Brain microvascular endothelial cell (primary cell): ENCODE data around the gene ENPP7.

ENCODE experiments used
- DNase-seq: peaks from one replicate; pipeline ENCODE4 v3.0.0-alpha.2; 2020
- H3K27ac ChIP-seq: fragments of 250-450 bp; sonication (Bioruptor Pico); 2 replicates; pipeline ENCODE4 v1.5.1; 2020; ENCODE audit warnings: mild to moderate bottlenecking, moderate library complexity
- H3K27me3 ChIP-seq: fragments of 250-450 bp; sonication (Bioruptor Pico); replicated peaks from 2 replicates; pipeline ENCODE4 v1.5.1; 2020; ENCODE audit warnings: mild to moderate bottlenecking
- H3K36me3 ChIP-seq: fragments of 250-450 bp; sonication (Bioruptor Pico); replicated peaks from 2 replicates; pipeline ENCODE4 v1.5.1; 2020; ENCODE audit warnings: mild to moderate bottlenecking
- H3K4me3 ChIP-seq: 2 replicates; pipeline ENCODE4 v1.5.1; 2011; ENCODE audit warnings: low read depth, mild to moderate bottlenecking, control low read depth, low read length, moderate library complexity
- in situ Hi-C: cut with HindIII; loops from 2 replicates; pipeline ENCODE4 v1.10.0; 2017; ENCODE audit warnings: low sequenced_read_pairs, low pct_ligation_motif_present
- TF ChIP-seq, protein P1 (sequence below): IDR thresholded peaks from 2 replicates; pipeline ENCODE4 v1.5.1; 2011; ENCODE audit warnings: low read depth, mild to moderate bottlenecking, moderate library complexity, low read length, control low read depth, inconsistent platforms; ENCODE audit errors: missing control alignments

The ENPP7 gene

DNA sequence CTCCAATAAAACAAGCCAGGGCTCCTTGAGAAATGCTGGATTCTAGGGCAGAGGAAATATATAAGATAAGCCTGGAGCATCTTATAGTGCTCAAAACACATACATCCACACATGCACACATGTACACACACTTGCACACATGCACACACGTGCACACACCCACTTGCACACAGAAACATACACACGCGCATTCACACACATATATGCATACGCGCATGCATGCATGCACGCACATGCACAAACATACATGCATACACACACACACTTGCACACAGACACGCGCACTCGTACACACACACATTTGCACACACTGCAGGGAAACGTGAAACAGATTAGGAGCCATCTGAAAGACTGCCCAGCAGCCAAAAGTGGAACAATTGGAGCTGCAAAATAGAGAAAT, 8.0 kb upstream of the ENPP7 start:
- H3K27ac ChIP-seq: no peak overlapping the region
- in situ Hi-C loops: no loop called here
- no peak for DNase-seq

DNA sequence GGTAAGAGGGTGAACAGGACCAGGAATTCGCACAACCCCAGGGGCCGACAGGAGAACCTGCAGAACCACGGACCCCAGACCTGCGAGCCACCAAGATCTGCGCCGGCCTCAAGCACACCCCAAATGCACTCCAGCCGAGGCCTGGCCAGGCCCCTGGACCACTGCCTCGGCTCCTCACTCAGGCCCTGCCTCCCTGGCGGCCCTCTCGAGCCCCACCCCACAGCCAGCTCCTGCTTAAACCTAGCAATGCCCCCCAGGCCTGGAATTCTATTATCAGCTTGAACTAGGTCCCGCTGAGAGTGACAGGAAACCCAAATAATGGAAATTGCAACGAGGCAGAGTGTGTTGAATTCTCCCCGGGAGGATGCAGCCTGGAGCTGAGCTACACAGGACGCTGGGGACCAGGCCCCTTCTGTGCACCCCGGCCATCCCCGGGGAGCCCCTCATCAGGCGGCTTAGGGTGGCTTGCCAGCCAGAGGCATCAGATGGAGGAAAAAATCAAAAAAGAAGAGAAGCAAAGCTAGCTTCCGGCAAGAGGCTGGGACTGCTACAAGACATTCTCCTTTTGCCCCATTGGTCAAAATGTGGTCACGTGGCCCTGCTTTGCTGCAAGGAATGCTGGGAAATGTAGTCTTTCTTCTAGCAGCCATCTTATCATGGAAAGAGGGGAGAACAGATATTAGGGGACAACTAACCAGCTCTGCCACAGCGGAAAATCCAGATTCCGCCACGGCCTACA, 2.4 kb upstream of the ENPP7 start:
- Histone ChIP-seq H3K36me3 (no peaks in the 10 kb centered on the region), H3K4me3 (peak overlapping the region; percentile 37), H3K27me3 (no peaks in the 10 kb centered on the region), H3K27ac (no peak overlapping the region)
- DNase-seq: peak; percentile 91
- TF ChIP-seq, protein P1, sequence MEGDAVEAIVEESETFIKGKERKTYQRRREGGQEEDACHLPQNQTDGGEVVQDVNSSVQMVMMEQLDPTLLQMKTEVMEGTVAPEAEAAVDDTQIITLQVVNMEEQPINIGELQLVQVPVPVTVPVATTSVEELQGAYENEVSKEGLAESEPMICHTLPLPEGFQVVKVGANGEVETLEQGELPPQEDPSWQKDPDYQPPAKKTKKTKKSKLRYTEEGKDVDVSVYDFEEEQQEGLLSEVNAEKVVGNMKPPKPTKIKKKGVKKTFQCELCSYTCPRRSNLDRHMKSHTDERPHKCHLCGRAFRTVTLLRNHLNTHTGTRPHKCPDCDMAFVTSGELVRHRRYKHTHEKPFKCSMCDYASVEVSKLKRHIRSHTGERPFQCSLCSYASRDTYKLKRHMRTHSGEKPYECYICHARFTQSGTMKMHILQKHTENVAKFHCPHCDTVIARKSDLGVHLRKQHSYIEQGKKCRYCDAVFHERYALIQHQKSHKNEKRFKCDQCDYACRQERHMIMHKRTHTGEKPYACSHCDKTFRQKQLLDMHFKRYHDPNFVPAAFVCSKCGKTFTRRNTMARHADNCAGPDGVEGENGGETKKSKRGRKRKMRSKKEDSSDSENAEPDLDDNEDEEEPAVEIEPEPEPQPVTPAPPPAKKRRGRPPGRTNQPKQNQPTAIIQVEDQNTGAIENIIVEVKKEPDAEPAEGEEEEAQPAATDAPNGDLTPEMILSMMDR: no peak
- in situ Hi-C loops: no loop called here

More for the DNA sequence above, 8.0 kb upstream of the ENPP7 start:
- H3K36me3 ChIP-seq: no peaks in the 10 kb centered on the region
- TF ChIP-seq, protein P1: no peak
- no peak overlapping the region for H3K4me3 ChIP-seq
- H3K27me3 ChIP-seq: no peaks in the 10 kb centered on the region

- no peak overlapping the region for H3K27ac ChIP-seq
- no peak for DNase-seq
- H3K4me3 ChIP-seq: no peak overlapping the region
- no peaks in the 10 kb centered on the region for H3K27me3 ChIP-seq
- H3K36me3 ChIP-seq: no peaks in the 10 kb centered on the region
- in situ Hi-C loops: no loop called here
- TF ChIP-seq, protein P1: no peak
Measured at GRCh38 chr17:79728908-79729471, 1.8 kb upstream of the ENPP7 start.

DNA sequence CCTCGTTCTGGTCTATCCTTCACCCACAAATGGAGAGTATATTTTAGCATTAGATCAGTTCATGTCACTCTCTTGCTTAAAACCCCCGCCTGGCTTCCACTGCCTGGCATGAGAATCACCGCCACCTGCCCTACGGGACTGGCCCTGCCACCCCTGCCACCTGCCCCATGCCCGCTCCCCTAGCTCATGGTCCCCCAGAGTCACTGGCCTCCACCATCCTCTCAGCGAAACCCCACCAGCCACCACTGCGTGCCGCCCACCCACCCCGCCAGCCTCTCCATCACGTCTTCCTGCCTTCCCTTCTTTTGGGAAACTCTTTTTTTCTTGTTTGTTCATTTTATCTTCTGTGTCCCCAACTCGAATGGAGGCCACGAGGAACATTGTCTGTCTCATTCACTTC, 982 bp upstream of the ENPP7 start:
- Histone ChIP-seq H3K27ac (no peak overlapping the region), H3K27me3 (no peaks in the 10 kb centered on the region), H3K4me3 (no peak overlapping the region), H3K36me3 (no peaks in the 10 kb centered on the region)
- TF ChIP-seq, protein P1: no peak
- DNase-seq: no peak
- in situ Hi-C loops: no loop called here

GRCh38 chr17:79730437-79730768, 340 bp upstream of the ENPP7 start:
- no peaks in the 10 kb centered on the region for H3K27me3 ChIP-seq
- no peak overlapping the region for H3K4me3 ChIP-seq
- TF ChIP-seq, protein P1: no peak
- H3K27ac ChIP-seq: no peak overlapping the region
- no peak for DNase-seq
- in situ Hi-C loops: no loop called here
- no peaks in the 10 kb centered on the region for H3K36me3 ChIP-seq

DNA sequence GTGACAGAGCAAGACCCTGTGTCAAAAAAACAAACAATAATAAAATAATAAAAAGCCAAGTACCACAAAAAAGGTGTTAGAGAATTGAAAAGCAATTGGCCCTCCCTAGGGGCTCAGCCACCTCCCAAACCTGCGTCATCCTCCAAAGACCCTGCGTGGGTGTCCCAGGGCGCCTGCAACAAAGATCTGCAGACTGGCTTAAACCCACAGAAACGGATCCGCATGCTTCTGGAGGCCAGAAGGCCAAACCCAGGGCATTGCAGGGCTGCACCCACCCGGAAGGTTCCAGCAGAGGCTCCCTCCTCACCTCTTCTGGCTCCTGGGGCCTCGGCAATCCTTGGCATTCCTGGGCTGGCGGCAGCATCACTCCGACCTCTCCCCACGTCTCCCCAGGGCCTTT, 1.5 kb downstream of the ENPP7 start:
- Histone ChIP-seq H3K4me3 (no peak overlapping the region), H3K27me3 (no peaks in the 10 kb centered on the region), H3K36me3 (no peaks in the 10 kb centered on the region), H3K27ac (no peak overlapping the region)
- no peak for DNase-seq
- TF ChIP-seq, protein P1: no peak
- in situ Hi-C loops: no loop called here
